LNCAP (cell line): Measurements from ENCODE around the gene BAHCC1.

Source experiments
- CTCF ChIP-seq: fragments of 450-650 bp; IDR thresholded peaks from 2 replicates; pipeline ENCODE4 v1.5.1; 2017; ENCODE audit warnings: mild to moderate bottlenecking

Gene BAHCC1

DNA sequence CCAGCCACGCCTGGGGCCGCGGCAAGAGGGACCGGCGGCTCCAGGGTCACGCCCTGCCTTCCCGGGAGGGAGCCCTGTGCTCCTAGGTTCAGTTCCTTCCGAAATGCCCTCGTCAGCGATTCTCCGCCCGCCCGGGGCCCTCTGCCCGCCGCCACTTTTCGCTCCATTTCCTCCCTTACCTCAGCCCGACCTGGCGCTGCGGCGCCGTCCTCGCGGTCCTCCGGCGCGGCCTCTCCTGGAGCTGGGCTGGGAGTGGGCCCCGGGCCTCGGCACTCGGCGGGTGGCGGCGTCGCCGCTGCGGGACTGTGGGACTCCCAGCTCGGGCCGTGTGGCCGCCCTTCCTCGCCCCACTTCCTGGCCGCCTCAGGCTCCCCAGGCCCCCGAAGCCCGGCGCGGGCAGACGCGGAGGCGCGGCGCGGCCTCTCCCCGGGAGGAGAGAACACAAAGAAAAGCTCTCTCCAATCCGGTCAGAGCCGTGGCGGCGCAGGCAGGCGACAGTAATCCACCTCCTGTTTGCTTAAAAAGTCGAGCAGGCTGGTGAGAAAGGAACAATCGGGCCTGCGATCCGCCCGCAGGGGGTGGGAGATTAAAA, 1.6 kb downstream of the BAHCC1 start:
- TF ChIP-seq CTCF = no peak

GRCh38 chr17:81397314-81398175, 2.3 kb downstream of the BAHCC1 start:
- no peak for TF ChIP-seq CTCF

DNA sequence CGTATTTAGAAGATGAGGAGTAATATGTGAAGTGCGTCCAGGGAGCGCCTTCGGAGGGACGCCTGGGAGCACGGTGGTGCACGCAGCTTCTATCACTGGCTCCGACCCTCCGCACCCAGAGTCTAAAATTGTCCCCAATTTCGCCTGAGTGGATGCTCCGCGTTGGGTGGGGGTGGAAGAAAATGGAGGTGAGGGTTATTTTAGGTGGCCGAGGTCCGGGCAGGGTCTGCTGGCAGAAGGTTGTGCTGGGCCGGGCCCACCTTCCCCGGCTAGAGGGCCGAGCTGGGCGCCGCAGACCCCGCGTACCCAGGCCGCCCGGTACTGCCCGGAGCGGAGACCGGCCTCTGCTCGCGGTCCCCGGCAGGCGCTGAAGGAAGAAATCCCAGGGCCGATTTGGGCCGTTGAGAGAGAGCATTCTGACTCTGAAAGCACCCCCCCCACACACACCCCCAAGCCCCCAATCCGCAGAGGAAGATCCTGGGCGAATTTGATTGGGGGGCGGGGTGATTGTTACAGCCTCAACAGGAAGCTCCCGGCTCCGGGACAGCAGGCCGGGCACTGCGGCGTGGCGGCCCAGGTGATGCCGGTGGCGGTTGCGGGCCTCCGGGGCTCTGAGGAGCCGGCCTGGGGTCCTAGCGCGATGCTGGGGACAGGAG, 3.0 kb downstream of the BAHCC1 start:
- TF ChIP-seq CTCF = no peak

DNA sequence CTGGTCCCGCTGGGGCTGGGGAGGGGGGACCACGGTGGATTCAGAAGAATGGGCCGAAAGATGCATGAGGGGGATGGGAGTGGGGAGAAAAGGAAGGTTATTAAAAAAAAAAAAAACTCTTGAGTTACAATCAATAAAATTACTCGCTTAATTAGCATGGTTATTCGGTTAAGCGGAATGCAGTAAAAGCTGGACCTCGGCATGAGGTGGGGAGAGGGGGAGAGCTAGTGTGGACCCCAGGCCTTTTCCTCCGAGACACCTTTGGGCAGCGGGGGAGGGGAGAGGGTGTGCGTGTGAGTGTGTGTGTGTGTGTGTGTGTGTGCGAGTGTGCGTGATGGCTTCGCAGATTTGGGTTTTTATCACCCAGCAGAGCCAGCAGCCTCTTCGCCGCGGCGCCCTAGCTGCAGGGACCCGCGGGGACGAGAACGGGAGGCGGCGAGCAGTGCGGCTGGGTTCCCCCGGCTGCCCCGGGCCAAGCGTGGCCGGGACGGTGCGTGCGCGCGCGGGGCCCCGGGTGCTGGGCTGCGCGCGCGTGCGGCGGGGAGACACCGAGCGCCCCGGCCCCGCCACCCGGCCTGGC, 3.7 kb downstream of the BAHCC1 start:
- no peak for TF ChIP-seq CTCF

- no peak for TF ChIP-seq CTCF
These were observed 4.4 kb downstream of the BAHCC1 start for GRCh38 chr17:81399481-81400153.

- TF ChIP-seq CTCF = no peak
These were observed 5.1 kb downstream of the BAHCC1 start for GRCh38 chr17:81400154-81400977.
